Measurements from ENCODE around the gene CCDC159.

DNA sequence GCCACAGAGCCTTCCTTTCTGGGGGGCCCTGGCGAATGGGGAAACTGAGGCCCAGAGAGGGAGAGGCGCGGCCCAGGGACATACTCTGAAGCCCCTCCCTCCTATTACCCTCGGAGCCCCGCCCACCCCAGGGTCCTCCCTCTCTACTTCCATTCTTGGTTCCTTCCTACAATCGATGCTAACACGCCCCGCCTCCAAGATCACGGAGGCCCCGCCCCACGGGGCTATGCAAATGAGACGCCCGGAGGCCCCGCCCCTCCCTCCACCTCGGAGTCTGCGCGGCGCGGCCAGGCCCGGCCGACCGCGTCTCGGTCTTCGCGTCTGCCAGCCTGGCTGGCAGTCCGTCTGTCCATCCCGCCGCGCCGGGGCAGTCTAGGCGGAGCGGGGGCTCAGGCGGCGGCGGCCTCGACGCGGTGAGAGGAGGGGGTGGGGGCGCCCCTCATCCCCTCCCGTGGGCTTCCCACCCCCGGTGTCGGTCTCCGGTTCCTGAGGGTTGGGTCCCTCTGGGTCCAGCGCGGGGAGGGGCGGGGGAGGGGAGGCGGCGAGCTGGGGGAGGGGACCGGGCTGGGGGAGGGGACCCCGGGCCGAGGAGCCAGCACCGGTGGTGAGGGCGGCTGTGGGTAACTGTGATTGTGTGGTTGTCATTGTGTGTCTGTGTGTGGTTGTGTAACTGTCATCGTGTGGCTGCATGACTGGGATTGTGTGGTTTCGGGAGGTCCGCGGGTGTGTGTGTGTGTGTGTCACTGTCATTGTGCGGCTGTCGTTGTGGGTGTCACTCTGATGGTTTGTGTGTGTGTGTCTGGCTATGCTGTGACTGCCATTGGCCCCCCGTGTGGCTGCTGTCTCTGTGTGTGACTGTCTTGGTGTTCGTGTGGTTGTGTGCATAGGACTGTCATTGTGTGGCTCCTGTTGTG, 9.1 kb downstream of the CCDC159 start, which contains the start of gene PLPPR2:
- no peak for TF ChIP-seq EZH2 (IDR thresholded peaks at IDR 0.05; ENCODE audit: low read depth)
- TF ChIP-seq, protein P1, sequence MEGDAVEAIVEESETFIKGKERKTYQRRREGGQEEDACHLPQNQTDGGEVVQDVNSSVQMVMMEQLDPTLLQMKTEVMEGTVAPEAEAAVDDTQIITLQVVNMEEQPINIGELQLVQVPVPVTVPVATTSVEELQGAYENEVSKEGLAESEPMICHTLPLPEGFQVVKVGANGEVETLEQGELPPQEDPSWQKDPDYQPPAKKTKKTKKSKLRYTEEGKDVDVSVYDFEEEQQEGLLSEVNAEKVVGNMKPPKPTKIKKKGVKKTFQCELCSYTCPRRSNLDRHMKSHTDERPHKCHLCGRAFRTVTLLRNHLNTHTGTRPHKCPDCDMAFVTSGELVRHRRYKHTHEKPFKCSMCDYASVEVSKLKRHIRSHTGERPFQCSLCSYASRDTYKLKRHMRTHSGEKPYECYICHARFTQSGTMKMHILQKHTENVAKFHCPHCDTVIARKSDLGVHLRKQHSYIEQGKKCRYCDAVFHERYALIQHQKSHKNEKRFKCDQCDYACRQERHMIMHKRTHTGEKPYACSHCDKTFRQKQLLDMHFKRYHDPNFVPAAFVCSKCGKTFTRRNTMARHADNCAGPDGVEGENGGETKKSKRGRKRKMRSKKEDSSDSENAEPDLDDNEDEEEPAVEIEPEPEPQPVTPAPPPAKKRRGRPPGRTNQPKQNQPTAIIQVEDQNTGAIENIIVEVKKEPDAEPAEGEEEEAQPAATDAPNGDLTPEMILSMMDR (conservative IDR thresholded peaks at IDR 0.05), result no peak
